Left colon (tissue), 2 donors: ENCODE results near the gene TRMT2A. TPM values are rescaled to one million over a fixed set of nuclear protein-coding genes. Genes with fewer than 3 reads are reported as not detected.
A peak's percentile ranks its signal among the peaks of the same experiment; 100 is the strongest.

Experiments
- ATAC-seq: fragments of 200-7000 bp; cut with Tn5 transposase; one replicate; pipeline ENCODE4 v1.9.1; 2020; ENCODE audit warnings: mild to moderate bottlenecking, moderate library complexity
- DNase-seq, 2 donors: peaks; one replicate each; pipeline ENCODE4 v3.0.0-alpha.2; 2020
- intact Hi-C, 2 donors: fragments of 100-400 bp; cut with DNase I in 1 of 2; cut with micrococcal nuclease in 1 of 2; formaldehyde crosslinking; loops; one replicate each; pipeline versions ENCODE4 v1.11.2 to v1.14.0; 2022; cut with DNase I, micrococcal nuclease
- total RNA-seq, 2 donors: library from RNA; stranded (reverse); fragmentation: NEBNext Ultra II Directional; extraction: Animal tissue kit (Norgen Biotek cat#: 25700); gene quantifications; one replicate each; pipeline ENCODE4 v1.2.1, GENCODE V29; 2021
- donor health status: DM: no; HTN: no; CAD: no.
- donor health status: DM: yes; HTN: yes; CAD: no.

Gene TRMT2A
- total RNA-seq, 2 donors from 2014 or later, result 33.3 to 36.4 TPM

DNA sequence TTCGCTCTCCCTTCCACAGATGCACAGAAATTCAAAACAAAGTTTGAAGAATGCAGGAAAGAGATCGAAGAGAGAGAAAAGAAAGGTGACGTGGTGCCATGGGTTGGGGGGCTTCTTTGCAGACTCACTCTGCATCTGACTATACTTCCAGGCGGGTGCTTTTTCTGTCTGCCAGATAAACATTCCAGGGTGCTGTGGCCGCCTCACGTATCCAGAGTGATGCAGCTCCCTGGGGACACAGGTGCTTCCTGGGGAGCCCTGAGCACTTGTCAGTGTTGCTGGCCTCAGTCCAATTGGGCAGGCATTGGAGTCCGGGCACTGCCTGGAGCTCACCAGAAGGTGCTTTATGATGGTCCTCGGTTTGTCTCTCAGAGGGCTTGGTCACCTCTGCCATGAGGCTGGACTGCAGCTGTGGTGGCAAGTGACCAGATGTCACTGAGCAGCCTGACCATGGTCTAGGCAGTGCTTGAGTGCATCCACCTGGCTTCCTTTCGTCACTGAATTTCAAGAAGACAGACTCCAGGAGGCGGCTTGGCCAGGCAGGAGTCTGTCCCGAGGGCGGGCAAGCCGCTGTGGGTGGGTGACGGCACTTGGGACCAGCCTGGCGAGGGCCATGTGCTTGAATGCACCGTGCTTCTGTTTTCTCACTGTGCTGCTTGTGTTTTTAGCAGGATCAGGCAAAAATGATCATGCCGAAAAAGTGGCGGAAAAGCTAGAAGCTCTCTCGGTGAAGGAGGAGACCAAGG, 9.4 kb upstream of the TRMT2A start:
- DNase-seq (no peak), ATAC-seq (no peak)
- intact Hi-C loops, result no loop called here

DNA sequence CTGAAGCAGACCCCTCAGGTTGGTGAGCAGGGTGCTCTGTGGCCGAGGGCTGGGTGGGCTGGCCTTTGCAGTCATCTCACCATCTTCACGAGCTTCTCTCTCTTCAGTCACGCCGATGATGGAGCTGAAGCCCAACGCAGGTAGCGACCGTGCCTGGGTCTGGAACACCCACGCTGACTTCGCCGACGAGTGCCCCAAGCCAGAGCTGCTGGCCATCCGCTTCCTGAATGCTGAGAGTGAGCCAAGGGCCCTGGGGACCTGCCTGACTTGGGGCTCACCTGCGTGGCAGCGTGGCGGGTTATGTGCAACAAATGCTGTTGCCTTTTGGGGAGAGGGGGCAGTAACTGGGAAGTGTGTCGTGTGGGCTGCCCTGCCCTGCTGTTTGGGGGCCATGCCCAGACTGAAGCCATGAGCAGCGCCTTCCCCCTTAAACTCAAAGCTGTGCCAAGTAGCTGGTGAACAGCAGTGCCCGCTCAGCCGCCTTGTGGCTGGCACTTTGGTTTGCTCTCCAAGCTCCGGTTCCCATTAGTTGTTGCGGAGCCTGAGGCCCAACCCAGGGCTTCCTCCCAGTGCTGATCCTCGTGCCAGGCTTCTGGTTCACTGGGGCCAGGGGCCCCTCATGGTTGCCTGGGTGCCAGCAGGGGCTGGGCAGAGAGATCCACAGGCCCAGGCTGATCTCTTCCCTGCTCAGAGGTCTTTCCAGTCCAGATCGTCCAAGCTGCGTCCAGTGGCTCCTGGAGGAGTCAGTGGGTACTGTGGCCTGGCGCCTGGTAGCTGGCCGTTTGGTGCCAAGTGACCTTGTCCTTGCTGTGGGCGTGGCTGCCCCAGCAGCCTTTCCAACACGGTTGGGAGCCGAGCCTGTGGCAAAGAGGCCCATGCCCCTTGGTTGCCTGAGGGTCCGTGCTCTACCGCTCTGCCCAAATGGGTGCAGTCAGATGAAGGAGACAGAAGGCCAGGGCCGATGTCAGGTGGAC, 8.5 kb upstream of the TRMT2A start:
- intact Hi-C loops, result no loop called here
- DNase-seq (no peak), ATAC-seq (no peak)

DNA sequence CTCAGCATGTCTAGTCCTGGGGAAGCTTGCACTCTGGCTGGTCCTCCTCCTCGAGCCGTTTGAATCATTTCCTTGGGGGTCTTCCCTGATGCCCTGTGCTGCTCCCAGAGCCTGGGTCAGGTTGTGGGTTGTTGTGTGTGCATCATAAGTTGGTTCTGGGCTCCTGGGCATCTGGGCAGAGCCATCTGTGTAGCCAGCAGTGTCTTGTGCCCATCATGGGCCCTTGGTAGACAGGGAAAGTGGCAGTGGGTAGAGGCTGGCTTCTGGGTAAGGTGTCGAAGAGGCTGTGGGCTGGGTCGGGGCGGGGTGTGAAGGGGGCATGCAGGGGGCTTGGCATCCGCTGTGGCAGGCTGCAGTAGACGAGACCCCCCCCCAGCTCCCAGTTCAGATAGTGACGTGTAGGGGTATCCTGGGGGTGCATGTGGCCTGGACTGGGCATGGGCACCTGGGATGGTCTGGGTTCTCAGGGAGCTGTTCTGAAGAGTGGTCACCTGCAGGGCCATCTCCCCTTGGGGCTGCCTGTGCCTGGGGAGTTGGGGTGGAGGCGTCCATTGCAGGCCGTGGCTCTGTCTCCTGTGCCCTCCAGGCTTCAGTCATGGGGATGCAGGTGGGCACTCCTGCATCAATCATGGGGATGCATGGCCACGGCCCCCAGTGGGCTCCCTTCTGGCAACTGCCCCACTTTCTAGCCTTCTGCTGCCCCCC, 7.2 kb upstream of the TRMT2A start:
- intact Hi-C loops, result no loop called here

GRCh38 chr22:20123366-20124082, 6.5 kb upstream of the TRMT2A start:
- ATAC-seq (no peak), DNase-seq (no peak)
- intact Hi-C loops, result no loop called here

More for the DNA sequence above, 7.2 kb upstream of the TRMT2A start:
- ATAC-seq (no peak), DNase-seq (no peak)

DNA sequence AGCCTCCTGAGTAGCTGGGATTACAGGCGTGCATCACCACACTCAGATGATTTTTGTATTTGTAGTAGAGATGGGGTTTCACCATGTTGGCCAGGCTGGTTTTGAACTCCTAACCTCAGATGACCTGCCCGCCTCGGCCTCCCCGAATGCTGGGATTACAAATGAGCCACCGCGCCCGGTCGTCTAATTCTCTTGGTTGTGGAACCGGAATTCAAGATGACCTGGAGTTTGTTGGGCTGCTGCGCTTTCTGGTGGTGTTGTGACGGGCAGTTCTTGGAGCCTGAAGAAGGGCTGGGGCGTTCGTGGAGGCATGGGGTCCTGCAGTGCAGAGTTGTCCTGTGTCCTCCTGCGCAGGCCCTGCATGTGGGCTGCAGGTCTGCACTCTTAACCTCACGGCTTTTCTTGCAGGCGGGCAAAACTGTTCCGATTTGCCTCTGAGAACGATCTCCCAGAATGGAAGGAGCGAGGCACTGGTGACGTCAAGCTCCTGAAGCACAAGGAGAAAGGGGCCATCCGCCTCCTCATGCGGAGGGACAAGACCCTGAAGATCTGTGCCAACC, 4.9 kb upstream of the TRMT2A start:
- no peak for DNase-seq
- no peak for ATAC-seq
- intact Hi-C loops, result no loop called here

- DNase-seq (no peak), ATAC-seq (no peak)
- intact Hi-C loops, result no loop called here
Observed at GRCh38 chr22:20118300-20119020, 1.4 kb upstream of the TRMT2A start.

- peak; percentile 0 for ATAC-seq
- intact Hi-C loops, result no loop called here
- peak in 1 of 2 donors; percentile 48 for DNase-seq
Observed at GRCh38 chr22:20117633-20118299, 740 bp upstream of the TRMT2A start.

- peak; percentile 8 for ATAC-seq
- DNase-seq, result peak; percentile 54 to 59
- intact Hi-C loops, result no loop called here
Observed at GRCh38 chr22:20116376-20116950, 563 bp downstream of the TRMT2A start.

GRCh38 chr22:20115691-20116375, 1.2 kb downstream of the TRMT2A start, which contains the start of gene RANBP1:
RANBP1 (plus strand) TSS chr22:20116104; CDS start chr22:20116185, 81 bp downstream.
- DNase-seq, result no peak

GRCh38 chr22:20114506-20115475, 2.2 kb downstream of the TRMT2A start:
- intact Hi-C loops, result no loop called here
- DNase-seq (no peak), ATAC-seq (no peak)

More at GRCh38 chr22:20115691-20116375, 1.2 kb downstream of the TRMT2A start, which contains the start of gene RANBP1:
- ATAC-seq, result no peak
- intact Hi-C loops, result no loop called here

GRCh38 chr22:20113551-20114310, 3.3 kb downstream of the TRMT2A start:
- intact Hi-C loops, result no loop called here
- ATAC-seq, result no peak
- DNase-seq, result no peak

- intact Hi-C loops, result no loop called here
Observed at GRCh38 chr22:20112623-20113511, 4.2 kb downstream of the TRMT2A start.

More at GRCh38 chr22:20112623-20113511, 4.2 kb downstream of the TRMT2A start:
- no peak for DNase-seq
- no peak for ATAC-seq
